Stimulated activated CD8-positive, alpha-beta memory T cell treated with anti-CD3 and anti-CD28 coated beads, Interleukin-15, amount 100 ng/mL, for 24 hours (primary cell): Measurements from ENCODE around the gene MRNIP.

Experiments
- DNase-seq: peaks from one replicate; pipeline ENCODE4 v3.0.0-alpha.2; 2020; ENCODE audit warnings: low read depth

Gene MRNIP

GRCh38 chr5:179821298-179822058, 37.1 kb downstream of the MRNIP start:
- peak; percentile 58 for DNase-seq

GRCh38 chr5:179820483-179821297, 37.9 kb downstream of the MRNIP start, which contains the start of gene SQSTM1:
Gene SQSTM1, plus strand, starts transcription at chr5:179820905. Its CDS starts 32 bp downstream, at chr5:179820937.
- DNase-seq, result peak; percentile 75

GRCh38 chr5:179820127-179820482, 38.5 kb downstream of the MRNIP start:
- no peak for DNase-seq

GRCh38 chr5:179819296-179820126, 39.1 kb downstream of the MRNIP start:
- no peak for DNase-seq

GRCh38 chr5:179818746-179819295, 39.8 kb downstream of the MRNIP start:
- peak; percentile 55 for DNase-seq

- DNase-seq, result no peak
Observed at GRCh38 chr5:179817890-179818745, 40.5 kb downstream of the MRNIP start.

- DNase-seq, result no peak
Observed at GRCh38 chr5:179817470-179817840, 41.2 kb downstream of the MRNIP start.

GRCh38 chr5:179816796-179817469, 41.7 kb downstream of the MRNIP start:
- DNase-seq, result no peak

GRCh38 chr5:179816401-179816795, 42.2 kb downstream of the MRNIP start:
- no peak for DNase-seq

GRCh38 chr5:179815491-179816249, 42.9 kb downstream of the MRNIP start:
- no peak for DNase-seq

- DNase-seq, result no peak
Observed at GRCh38 chr5:179814090-179814489, 44.5 kb downstream of the MRNIP start.

GRCh38 chr5:179812997-179813607, 45.5 kb downstream of the MRNIP start:
- no peak for DNase-seq

- no peak for DNase-seq
Observed at GRCh38 chr5:179812135-179812825, 46.3 kb downstream of the MRNIP start.

- DNase-seq, result no peak
Observed at GRCh38 chr5:179806250-179807048, 52.2 kb downstream of the MRNIP start, which contains the start of gene MGAT4B. Gene MGAT4B, minus strand, starts transcription at chr5:179806866. Its CDS starts 283 bp downstream, at chr5:179806583.

- DNase-seq, result no peak
Observed at GRCh38 chr5:179805529-179806249, 52.9 kb downstream of the MRNIP start.

GRCh38 chr5:179805070-179805528, 53.5 kb downstream of the MRNIP start:
- DNase-seq, result no peak

- no peak for DNase-seq
Observed at GRCh38 chr5:179804555-179804947, 54.1 kb downstream of the MRNIP start.
